Keratinocyte (primary cell): ENCODE measurements around the gene ZPR1. TPM values are rescaled to one million over a fixed set of nuclear protein-coding genes. Genes with fewer than 3 reads are reported as not detected.

ENCODE experiments used
- DNase-seq: peaks from one replicate; pipeline ENCODE4 v3.0.0-alpha.2; 2011; ENCODE audit warnings: low read depth, missing footprints, low spot score
- FAIRE-seq: peaks from 2 replicates; lab custom pipeline; 2011; peaks lifted over from hg19 to GRCh38; lab: Jason Lieb, UNC
- H2AFZ ChIP-seq: 2 replicates; pipeline ENCODE4 v1.6.0; 2012; ENCODE audit warnings: low read length, control low read depth, inconsistent platforms; ENCODE audit not compliant: control insufficient read depth
- H3K27ac ChIP-seq: 2 replicates; pipeline ENCODE4 v1.5.1; 2011; ENCODE audit warnings: low read length; ENCODE audit not compliant: control insufficient read depth, insufficient read depth
- H3K27me3 ChIP-seq: 3 replicates; pipeline ENCODE4 v1.6.0; 2011; ENCODE audit warnings: low read length; ENCODE audit not compliant: control insufficient read depth, insufficient read depth; ENCODE audit errors: extremely low read depth
- H3K36me3 ChIP-seq, 2 experiments: 2 replicates in 1 of 2; 3 replicates in 1 of 2; pipeline ENCODE4 v1.5.1; 2011; ENCODE audit warnings: low read length in 2 of 2, mild to moderate bottlenecking in 1 of 2; ENCODE audit not compliant: control insufficient read depth in 2 of 2, insufficient read depth in 2 of 2; ENCODE audit errors: extremely low read depth in 1 of 2
- H3K4me1 ChIP-seq: 3 replicates; pipeline ENCODE4 v1.5.1; 2011; ENCODE audit warnings: low read length; ENCODE audit not compliant: control insufficient read depth, insufficient read depth; ENCODE audit errors: extremely low read depth
- H3K4me2 ChIP-seq: 3 replicates; pipeline ENCODE4 v1.6.0; 2011; ENCODE audit warnings: low read depth, low read length; ENCODE audit not compliant: control insufficient read depth, insufficient read depth; ENCODE audit errors: extremely low read depth
- H3K4me3 ChIP-seq, 3 experiments: fragments of 200-600 bp in 1 of 3; sonication (generic) in 1 of 3; 2 replicates in 2 of 3; 3 replicates in 1 of 3; pipeline ENCODE4 v1.5.1; 2011 to 2016; ENCODE audit warnings: low read length in 3 of 3, mild to moderate bottlenecking in 3 of 3, control low read depth in 2 of 3, inconsistent platforms in 1 of 3, low read depth in 1 of 3, mixed read lengths in 1 of 3, mixed run types in 1 of 3, moderate library complexity in 1 of 3; ENCODE audit not compliant: control insufficient read depth in 2 of 3, insufficient read depth in 2 of 3; ENCODE audit errors: extremely low read depth in 1 of 3
- H3K79me2 ChIP-seq: 2 replicates; pipeline ENCODE4 v1.6.0; 2012; ENCODE audit warnings: low read length; ENCODE audit not compliant: control insufficient read depth, insufficient read depth
- H3K9ac ChIP-seq: 3 replicates; pipeline ENCODE4 v1.6.0; 2011; ENCODE audit warnings: low read length; ENCODE audit not compliant: control insufficient read depth, insufficient read depth; ENCODE audit errors: extremely low read depth
- H3K9me1 ChIP-seq: 3 replicates; pipeline ENCODE4 v1.6.0; 2011; ENCODE audit warnings: low read length; ENCODE audit not compliant: control insufficient read depth, insufficient read depth; ENCODE audit errors: extremely low read depth
- H3K9me3 ChIP-seq: 2 replicates; pipeline ENCODE4 v1.5.1; 2012; ENCODE audit warnings: low read depth, low read length; ENCODE audit not compliant: control insufficient read depth
- H4K20me1 ChIP-seq: 3 replicates; pipeline ENCODE4 v1.6.0; 2011; ENCODE audit warnings: low read length; ENCODE audit not compliant: control insufficient read depth, insufficient read depth; ENCODE audit errors: extremely low read depth
- EZH2 ChIP-seq: IDR thresholded peaks from one replicate; pipeline ENCODE4 v1.6.1; 2012; ENCODE audit warnings: inconsistent platforms, mild to moderate bottlenecking, low read length, moderate library complexity
- dilution Hi-C: fragments of 300-500 bp; cut with MboI; formaldehyde crosslinking; loops from one replicate; pipeline ENCODE4 v1.7.0; 2020; ENCODE audit warnings: low sequenced_read_pairs; ENCODE audit not compliant: extremely low pct_ligation_motif_present
- polyA plus RNA-seq, 5 experiments: library from polyadenylated mRNA; depleted of rRNA in 3 of 5; stranded (reverse) in 3 of 5; stranded (forward) in 1 of 5; unstranded in 1 of 5; fragments of >200 nt; gene quantifications; 1 replicate in 1 of 5; 2 replicates in 3 of 5; 3 replicates in 1 of 5; pipeline versions ENCODE4 v1.2.1 to v1.2.3, GENCODE V29; 2011 to 2012; ENCODE audit warnings: missing spikeins in 2 of 5, low read depth in 1 of 5, low replicate concordance in 1 of 5
- TF ChIP-seq, protein P1 (sequence below), 3 experiments: IDR thresholded peaks in 1 of 3; conservative IDR thresholded peaks in 1 of 3; optimal IDR thresholded peaks in 1 of 3; 2 replicates in 2 of 3; 3 replicates in 1 of 3; pipeline versions ENCODE3 to v1.5.1; 2011; ENCODE audit warnings: low read length in 3 of 3, mild to moderate bottlenecking in 3 of 3, moderate library complexity in 2 of 3, control low read depth in 1 of 3, inconsistent platforms in 1 of 3; ENCODE audit not compliant: insufficient read depth in 2 of 3; ENCODE audit errors: extremely low read depth in 1 of 3

The ZPR1 gene
- polyA plus RNA-seq, 1 donor (not counting 4 experiments of a cell fraction or from before 2014, with no cell fraction given): 71.1 TPM

DNA sequence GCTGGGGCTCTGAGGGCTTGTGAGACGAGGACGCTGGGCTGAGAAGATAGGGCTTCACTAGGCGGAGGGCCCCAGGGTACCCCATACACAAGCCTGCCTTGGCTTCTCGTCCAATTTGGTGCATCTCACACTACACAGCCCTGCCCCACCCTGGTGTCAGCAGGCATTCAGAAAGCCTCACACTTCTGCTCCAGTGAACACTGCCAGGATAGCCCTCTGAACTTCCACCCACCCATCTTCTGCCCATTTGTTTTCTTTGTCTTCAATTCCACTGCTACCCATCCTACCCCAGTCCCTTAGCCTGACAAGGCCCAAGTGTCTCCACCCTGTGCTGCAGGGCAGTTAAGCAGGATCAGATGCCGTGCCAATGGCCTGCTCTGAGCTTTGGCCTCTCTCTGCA is 13.2 kb downstream of the ZPR1 start:
- dilution Hi-C loops: no loop called here
- Histone ChIP-seq H3K4me3 (no peak overlapping the region), H3K4me1 (peaks cover 17% of the 10 kb centered on the region), H3K9me1 (no peaks in the 10 kb centered on the region), H3K9me3 (no peaks in the 10 kb centered on the region), H3K27ac (no peak overlapping the region), H3K9ac (no peak overlapping the region), H3K27me3 (no peaks in the 10 kb centered on the region), H4K20me1 (no peaks in the 10 kb centered on the region), H3K79me2 (peaks cover 23% of the 10 kb centered on the region), H3K4me2 (no peak overlapping the region), H2AFZ (no peak overlapping the region), H3K36me3 (peaks cover 21 to 22% of the 10 kb centered on the region in 2 experiments)
- TF ChIP-seq, protein P1, sequence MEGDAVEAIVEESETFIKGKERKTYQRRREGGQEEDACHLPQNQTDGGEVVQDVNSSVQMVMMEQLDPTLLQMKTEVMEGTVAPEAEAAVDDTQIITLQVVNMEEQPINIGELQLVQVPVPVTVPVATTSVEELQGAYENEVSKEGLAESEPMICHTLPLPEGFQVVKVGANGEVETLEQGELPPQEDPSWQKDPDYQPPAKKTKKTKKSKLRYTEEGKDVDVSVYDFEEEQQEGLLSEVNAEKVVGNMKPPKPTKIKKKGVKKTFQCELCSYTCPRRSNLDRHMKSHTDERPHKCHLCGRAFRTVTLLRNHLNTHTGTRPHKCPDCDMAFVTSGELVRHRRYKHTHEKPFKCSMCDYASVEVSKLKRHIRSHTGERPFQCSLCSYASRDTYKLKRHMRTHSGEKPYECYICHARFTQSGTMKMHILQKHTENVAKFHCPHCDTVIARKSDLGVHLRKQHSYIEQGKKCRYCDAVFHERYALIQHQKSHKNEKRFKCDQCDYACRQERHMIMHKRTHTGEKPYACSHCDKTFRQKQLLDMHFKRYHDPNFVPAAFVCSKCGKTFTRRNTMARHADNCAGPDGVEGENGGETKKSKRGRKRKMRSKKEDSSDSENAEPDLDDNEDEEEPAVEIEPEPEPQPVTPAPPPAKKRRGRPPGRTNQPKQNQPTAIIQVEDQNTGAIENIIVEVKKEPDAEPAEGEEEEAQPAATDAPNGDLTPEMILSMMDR (optimal IDR thresholded peaks at IDR 0.05 in 1 of 3, IDR thresholded peaks at IDR 0.05 in 1 of 3, conservative IDR thresholded peaks at IDR 0.05 in 1 of 3; ENCODE audit: extremely low read depth in 1 of 3, insufficient read depth in 2 of 3, low read length in 3 of 3): no peak
- no peak for TF ChIP-seq EZH2
- no peak for DNase-seq
- FAIRE-seq: no peak

DNA sequence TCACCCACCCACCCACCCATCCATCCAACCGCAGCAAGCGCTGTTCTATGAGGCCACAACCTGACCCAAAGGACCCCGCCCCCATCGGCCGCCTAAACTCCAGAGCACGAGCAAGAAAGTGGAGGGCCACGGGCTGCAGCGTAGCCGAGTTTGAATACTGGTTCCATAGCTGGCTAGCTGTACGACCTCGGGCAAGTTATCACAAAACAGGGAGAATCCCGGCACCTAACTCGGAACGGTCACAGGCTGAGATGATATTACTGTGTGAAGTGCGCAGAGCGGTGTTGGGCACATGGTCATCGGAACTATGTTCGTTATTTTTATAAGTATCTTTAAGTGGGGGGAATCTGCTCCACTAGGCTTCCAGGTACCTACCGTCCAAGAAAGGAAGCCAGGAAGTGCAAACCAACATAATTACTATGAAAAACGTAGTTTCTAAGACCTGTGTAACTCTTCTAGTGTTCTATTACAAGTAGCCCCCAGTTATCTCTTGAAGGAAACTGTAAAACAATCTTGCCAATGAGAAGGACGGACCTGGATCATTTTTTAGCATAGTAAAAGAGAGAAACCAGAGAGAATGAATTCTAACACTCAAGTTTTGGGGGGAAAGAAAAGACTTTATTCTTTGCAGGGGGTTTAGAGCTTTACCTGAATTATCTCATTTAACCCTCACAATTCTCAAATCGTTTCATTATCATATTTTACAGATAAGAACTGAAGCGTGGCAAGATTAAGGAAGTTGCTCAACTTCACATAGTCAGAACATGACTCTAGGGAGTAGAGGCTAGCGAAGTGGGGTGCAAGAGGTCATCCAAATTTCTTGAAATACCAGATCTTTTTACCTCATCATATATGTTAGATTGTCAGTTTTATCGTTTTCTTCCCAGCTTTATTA is 14.4 kb downstream of the ZPR1 start:
- FAIRE-seq: no peak

More for the DNA sequence above, 14.4 kb downstream of the ZPR1 start:
- Histone ChIP-seq H3K4me3 (peak overlapping the region; percentile 70 to 87 (median 83)), H3K4me2 (peak overlapping the region; percentile 93), H3K27me3 (no peaks in the 10 kb centered on the region), H3K9me3 (no peaks in the 10 kb centered on the region), H3K9ac (peak overlapping the region; percentile 67), H4K20me1 (no peaks in the 10 kb centered on the region), H3K9me1 (no peaks in the 10 kb centered on the region), H2AFZ (peak overlapping the region; percentile 94), H3K36me3 (peaks cover 15 to 18% of the 10 kb centered on the region in 2 experiments), H3K4me1 (peaks cover 17% of the 10 kb centered on the region), H3K27ac (peak overlapping the region; percentile 57), H3K79me2 (peaks cover 23% of the 10 kb centered on the region)
- dilution Hi-C loops: no loop called here
- TF ChIP-seq, protein P1 (optimal IDR thresholded peaks at IDR 0.05 in 1 of 3, IDR thresholded peaks at IDR 0.05 in 1 of 3, conservative IDR thresholded peaks at IDR 0.05 in 1 of 3; ENCODE audit: extremely low read depth in 1 of 3, insufficient read depth in 2 of 3, low read length in 3 of 3): no peak
- TF ChIP-seq EZH2: no peak
- DNase-seq: no peak
